ENCODE data around the gene ZNF235. TPM values are rescaled to one million over a fixed set of nuclear protein-coding genes. Genes with fewer than 3 reads are reported as not detected.

ZNF235 gene
- total RNA-seq, 2 experiments from 2014 or later, result 2.4 TPM

GRCh38 chr19:44280916-44281315 lies 23.9 kb downstream of the ZNF235 start:
- TF ChIP-seq, protein P1, sequence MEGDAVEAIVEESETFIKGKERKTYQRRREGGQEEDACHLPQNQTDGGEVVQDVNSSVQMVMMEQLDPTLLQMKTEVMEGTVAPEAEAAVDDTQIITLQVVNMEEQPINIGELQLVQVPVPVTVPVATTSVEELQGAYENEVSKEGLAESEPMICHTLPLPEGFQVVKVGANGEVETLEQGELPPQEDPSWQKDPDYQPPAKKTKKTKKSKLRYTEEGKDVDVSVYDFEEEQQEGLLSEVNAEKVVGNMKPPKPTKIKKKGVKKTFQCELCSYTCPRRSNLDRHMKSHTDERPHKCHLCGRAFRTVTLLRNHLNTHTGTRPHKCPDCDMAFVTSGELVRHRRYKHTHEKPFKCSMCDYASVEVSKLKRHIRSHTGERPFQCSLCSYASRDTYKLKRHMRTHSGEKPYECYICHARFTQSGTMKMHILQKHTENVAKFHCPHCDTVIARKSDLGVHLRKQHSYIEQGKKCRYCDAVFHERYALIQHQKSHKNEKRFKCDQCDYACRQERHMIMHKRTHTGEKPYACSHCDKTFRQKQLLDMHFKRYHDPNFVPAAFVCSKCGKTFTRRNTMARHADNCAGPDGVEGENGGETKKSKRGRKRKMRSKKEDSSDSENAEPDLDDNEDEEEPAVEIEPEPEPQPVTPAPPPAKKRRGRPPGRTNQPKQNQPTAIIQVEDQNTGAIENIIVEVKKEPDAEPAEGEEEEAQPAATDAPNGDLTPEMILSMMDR (IDR thresholded peaks at IDR 0.05), result no peak
- CTCF ChIA-PET, result no interaction called here
- POLR2A ChIA-PET, result no interaction called here
- no peak for ATAC-seq (ENCODE audit: poor library complexity)
- H3K9me3 Mint-ChIP-seq, result peaks cover 35% of the 10 kb centered on the region
- H3K36me3 ChIP-seq (ENCODE audit: insufficient read depth, low read length), result no peaks in the 10 kb centered on the region
- no peak overlapping the region for H3K4me3 ChIP-seq (ENCODE audit: low read length)
- H3K27ac ChIP-seq (ENCODE audit: low read depth in 1 of 2, low read length in 2 of 2), result no peak overlapping the region
- no peaks in the 10 kb centered on the region for H3K4me1 Mint-ChIP-seq (ENCODE audit: low read depth)
- H3K4me1 ChIP-seq (ENCODE audit: insufficient read depth, low read length), result no peaks in the 10 kb centered on the region
- intact Hi-C loops (cut with DNase I, micrococcal nuclease), result no loop called here
- peaks cover 41 to 92% of the 10 kb centered on the region in 2 experiments for H3K9me3 ChIP-seq (ENCODE audit: control insufficient read depth in 1 of 2, insufficient read depth in 1 of 2, low read length in 2 of 2)
- no peak for DNase-seq
- H3K36me3 Mint-ChIP-seq (ENCODE audit: low read depth), result peaks cover 86% of the 10 kb centered on the region
- no peaks in the 10 kb centered on the region for H3K27me3 ChIP-seq (ENCODE audit: control insufficient read depth in 1 of 2, insufficient read depth in 2 of 2, low read length in 2 of 2)
- no peaks in the 10 kb centered on the region for H3K27me3 Mint-ChIP-seq
- no peak overlapping the region for H3K4me3 Mint-ChIP-seq
- no peak overlapping the region for H3K27ac Mint-ChIP-seq

DNA sequence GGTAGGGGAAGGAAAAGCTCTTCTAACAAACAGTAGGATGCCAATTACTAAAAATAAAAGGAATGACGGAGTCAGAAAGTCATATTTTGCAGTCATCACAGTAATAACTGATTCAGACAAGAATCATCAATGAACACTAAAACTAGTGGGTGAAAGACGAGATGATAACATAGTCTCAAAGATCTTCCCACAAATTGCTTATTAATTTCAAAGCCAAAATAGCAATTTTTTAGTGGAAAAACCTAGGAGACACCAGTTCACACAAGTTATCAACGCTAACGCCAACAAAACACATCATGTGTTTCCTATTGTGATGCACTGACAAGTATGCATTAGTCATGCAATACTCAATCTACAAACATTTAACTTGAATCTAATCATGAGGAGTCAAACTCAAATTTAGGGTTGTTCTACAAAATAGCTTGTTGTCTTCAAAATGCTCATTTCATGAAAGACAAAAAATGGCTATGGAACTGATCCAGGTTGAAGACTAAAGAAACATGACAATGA lies 26.6 kb downstream of the ZNF235 start:
- intact Hi-C loops (cut with DNase I, micrococcal nuclease), result no loop called here
- no peaks in the 10 kb centered on the region for H3K27me3 Mint-ChIP-seq
- Histone ChIP-seq H3K9me3 (ENCODE audit: control insufficient read depth in 1 of 2, insufficient read depth in 1 of 2, low read length in 2 of 2) (peaks cover 34 to 91% of the 10 kb centered on the region in 2 experiments), H3K36me3 (ENCODE audit: insufficient read depth, low read length) (no peaks in the 10 kb centered on the region), H3K4me1 (ENCODE audit: insufficient read depth, low read length) (no peaks in the 10 kb centered on the region), H3K27ac (ENCODE audit: low read depth in 1 of 2, low read length in 2 of 2) (no peak overlapping the region), H3K27me3 (ENCODE audit: control insufficient read depth in 1 of 2, insufficient read depth in 2 of 2, low read length in 2 of 2) (no peaks in the 10 kb centered on the region), H3K4me3 (ENCODE audit: low read length) (no peak overlapping the region)
- DNase-seq (no peak), ATAC-seq (ENCODE audit: poor library complexity) (no peak)
- TF ChIP-seq, protein P1 (IDR thresholded peaks at IDR 0.05), result no peak
- no peak overlapping the region for H3K4me3 Mint-ChIP-seq
- no peaks in the 10 kb centered on the region for H3K4me1 Mint-ChIP-seq (ENCODE audit: low read depth)
- ChIA-PET CTCF (no interaction called here), POLR2A (no interaction called here)
- peaks cover 30% of the 10 kb centered on the region for H3K9me3 Mint-ChIP-seq
- H3K36me3 Mint-ChIP-seq (ENCODE audit: low read depth), result peaks cover 86% of the 10 kb centered on the region
- H3K27ac Mint-ChIP-seq, result no peak overlapping the region

DNA sequence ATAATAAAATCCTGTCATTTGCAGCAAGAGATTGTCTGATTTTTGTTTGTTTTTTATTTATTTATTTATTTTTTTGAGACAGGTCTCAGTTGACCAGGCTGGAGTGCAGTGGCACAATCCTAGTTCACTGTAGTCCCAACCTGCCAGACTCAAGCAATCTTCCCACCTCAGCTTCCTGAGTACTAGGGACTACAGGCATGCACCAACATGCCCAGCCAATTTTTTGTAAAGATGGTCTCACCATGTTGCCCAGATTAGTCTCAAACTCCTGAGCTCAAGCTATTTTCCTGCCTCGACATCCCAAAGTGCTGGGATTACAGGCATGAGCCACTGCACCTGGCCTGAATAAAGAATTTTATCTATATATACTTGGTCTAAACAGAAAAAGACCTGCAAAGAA lies 27.5 kb downstream of the ZNF235 start:
- DNase-seq (no peak), ATAC-seq (ENCODE audit: poor library complexity) (no peak)
- ChIA-PET CTCF (no interaction called here), POLR2A (no interaction called here)
- Mint-ChIP-seq H3K9me3 (peaks cover 27% of the 10 kb centered on the region), H3K27me3 (no peaks in the 10 kb centered on the region), H3K4me3 (no peak overlapping the region), H3K27ac (no peak overlapping the region), H3K4me1 (ENCODE audit: low read depth) (no peaks in the 10 kb centered on the region), H3K36me3 (ENCODE audit: low read depth) (peaks cover 89% of the 10 kb centered on the region)
- Histone ChIP-seq H3K36me3 (ENCODE audit: insufficient read depth, low read length) (no peaks in the 10 kb centered on the region), H3K4me1 (ENCODE audit: insufficient read depth, low read length) (no peaks in the 10 kb centered on the region), H3K27me3 (ENCODE audit: control insufficient read depth in 1 of 2, insufficient read depth in 2 of 2, low read length in 2 of 2) (no peaks in the 10 kb centered on the region), H3K9me3 (ENCODE audit: control insufficient read depth in 1 of 2, insufficient read depth in 1 of 2, low read length in 2 of 2) (peaks cover 34 to 88% of the 10 kb centered on the region in 2 experiments), H3K4me3 (ENCODE audit: low read length) (no peak overlapping the region), H3K27ac (ENCODE audit: low read depth in 1 of 2, low read length in 2 of 2) (no peak overlapping the region)
- intact Hi-C loops (cut with DNase I, micrococcal nuclease), result no loop called here
- TF ChIP-seq, protein P1 (IDR thresholded peaks at IDR 0.05), result no peak
